ENCODE results near the gene HEATR3.

HEATR3 gene

GRCh38 chr16:50036426-50036825 lies 29.3 kb upstream of the HEATR3 start:
- DNase-seq (ENCODE audit: low spot score): no peak
- no peak for TF ChIP-seq CTCF (IDR thresholded peaks at IDR 0.05; ENCODE audit: poor library complexity, severe bottlenecking)
- H3K9me3 ChIP-seq (ENCODE audit: severe bottlenecking): no peaks in the 10 kb centered on the region

GRCh38 chr16:50037662-50038220 lies 28.0 kb upstream of the HEATR3 start:
- Histone ChIP-seq H3K4me3 (ENCODE audit: severe bottlenecking) (no peak overlapping the region), H3K4me1 (ENCODE audit: insufficient read depth, poor library complexity, severe bottlenecking) (no peaks in the 10 kb centered on the region), H3K27me3 (ENCODE audit: insufficient read depth, poor library complexity, severe bottlenecking) (no peaks in the 10 kb centered on the region), H3K27ac (ENCODE audit: poor library complexity, severe bottlenecking) (no peak overlapping the region), H3K9me3 (ENCODE audit: severe bottlenecking) (no peaks in the 10 kb centered on the region), H3K36me3 (ENCODE audit: low read depth) (peaks cover 44% of the 10 kb centered on the region)
- no peak for ATAC-seq (ENCODE audit: low read depth)
- DNase-seq (ENCODE audit: low spot score): no peak
- no peak for TF ChIP-seq CTCF (IDR thresholded peaks at IDR 0.05; ENCODE audit: poor library complexity, severe bottlenecking)

More at GRCh38 chr16:50036426-50036825, 29.3 kb upstream of the HEATR3 start:
- ATAC-seq (ENCODE audit: low read depth): no peak
- peaks cover 55% of the 10 kb centered on the region for H3K36me3 ChIP-seq (ENCODE audit: low read depth)
- no peaks in the 10 kb centered on the region for H3K27me3 ChIP-seq (ENCODE audit: insufficient read depth, poor library complexity, severe bottlenecking)
- no peak overlapping the region for H3K27ac ChIP-seq (ENCODE audit: poor library complexity, severe bottlenecking)
- no peaks in the 10 kb centered on the region for H3K4me1 ChIP-seq (ENCODE audit: insufficient read depth, poor library complexity, severe bottlenecking)
- H3K4me3 ChIP-seq (ENCODE audit: severe bottlenecking): no peak overlapping the region

- Histone ChIP-seq H3K4me1 (ENCODE audit: insufficient read depth, poor library complexity, severe bottlenecking) (no peaks in the 10 kb centered on the region), H3K27ac (ENCODE audit: poor library complexity, severe bottlenecking) (no peak overlapping the region), H3K4me3 (ENCODE audit: severe bottlenecking) (no peak overlapping the region), H3K9me3 (ENCODE audit: severe bottlenecking) (no peaks in the 10 kb centered on the region), H3K36me3 (ENCODE audit: low read depth) (peaks cover 39% of the 10 kb centered on the region), H3K27me3 (ENCODE audit: insufficient read depth, poor library complexity, severe bottlenecking) (no peaks in the 10 kb centered on the region)
- no peak for TF ChIP-seq CTCF (IDR thresholded peaks at IDR 0.05; ENCODE audit: poor library complexity, severe bottlenecking)
- ATAC-seq (ENCODE audit: low read depth) (no peak), DNase-seq (ENCODE audit: low spot score) (no peak)
Measured at GRCh38 chr16:50038286-50038685, 27.5 kb upstream of the HEATR3 start.

- TF ChIP-seq CTCF (IDR thresholded peaks at IDR 0.05; ENCODE audit: poor library complexity, severe bottlenecking): no peak
- Histone ChIP-seq H3K9me3 (ENCODE audit: severe bottlenecking) (no peaks in the 10 kb centered on the region), H3K27ac (ENCODE audit: poor library complexity, severe bottlenecking) (no peak overlapping the region), H3K4me3 (ENCODE audit: severe bottlenecking) (no peak overlapping the region), H3K36me3 (ENCODE audit: low read depth) (peaks cover 33% of the 10 kb centered on the region), H3K27me3 (ENCODE audit: insufficient read depth, poor library complexity, severe bottlenecking) (no peaks in the 10 kb centered on the region), H3K4me1 (ENCODE audit: insufficient read depth, poor library complexity, severe bottlenecking) (no peaks in the 10 kb centered on the region)
- no peak for ATAC-seq (ENCODE audit: low read depth)
- DNase-seq (ENCODE audit: low spot score): no peak
Measured at GRCh38 chr16:50038756-50039529, 26.8 kb upstream of the HEATR3 start.

- DNase-seq (ENCODE audit: low spot score) (no peak), ATAC-seq (ENCODE audit: low read depth) (no peak)
- Histone ChIP-seq H3K36me3 (ENCODE audit: low read depth) (peaks cover 22% of the 10 kb centered on the region), H3K4me3 (ENCODE audit: severe bottlenecking) (no peak overlapping the region), H3K27ac (ENCODE audit: poor library complexity, severe bottlenecking) (no peak overlapping the region), H3K27me3 (ENCODE audit: insufficient read depth, poor library complexity, severe bottlenecking) (no peaks in the 10 kb centered on the region), H3K4me1 (ENCODE audit: insufficient read depth, poor library complexity, severe bottlenecking) (no peaks in the 10 kb centered on the region), H3K9me3 (ENCODE audit: severe bottlenecking) (no peaks in the 10 kb centered on the region)
- TF ChIP-seq CTCF (IDR thresholded peaks at IDR 0.05; ENCODE audit: poor library complexity, severe bottlenecking): no peak
Measured at GRCh38 chr16:50040018-50040417, 25.8 kb upstream of the HEATR3 start.
